ENCODE data around the gene MDC1. TPM values are rescaled to one million over a fixed set of nuclear protein-coding genes. Genes with fewer than 3 reads are reported as not detected.

MDC1 gene
- 95.9 to 100 TPM (median 97.9 TPM) in 3 replicates for total RNA-seq (2021)
- percentile 81 among the genes with signal in this experiment for Bru-seq, nascent RNA
- long read RNA-seq, experiment 1, full-length matches to known transcripts = 22 of 140 reads
- long read RNA-seq, experiment 1, partial matches to known transcripts = 62 of 140 reads
- long read RNA-seq, experiment 1, other reads (novel, unspliced or antisense) = 56 of 140 reads
- long read RNA-seq, experiment 2, partial matches to known transcripts = 34 of 59 reads
- long read RNA-seq, experiment 2, other reads (novel, unspliced or antisense) = 23 of 59 reads
- long read RNA-seq, experiment 3, partial matches to known transcripts = 0 of 6 reads
- long read RNA-seq, experiment 3, other reads (novel, unspliced or antisense) = 6 of 6 reads

- peak; percentile 99 for DNase-seq (ENCODE audit: low spot score)
- peaks cover 51% of the 10 kb centered on the region for H3K36me3 Mint-ChIP-seq
- ChIA-PET CTCF (interaction anchor here (0.6 to 2.4 kb wide), 15 partner anchors 13 to 385 kb away, joined by 3 to 26 read pairs (median 4); partner anchors contain the start of gene DHX16), POLR2A (interaction anchor here (0.6 to 1.7 kb wide), 17 partner anchors 9 to 165 kb away, joined by 3 to 19 read pairs (median 4); partner anchors contain the start of genes DHX16, GNL1, IER3 and NRM)
- peaks cover 30% of the 10 kb centered on the region for H3K4me1 Mint-ChIP-seq
- H3K9me3 Mint-ChIP-seq = no peaks in the 10 kb centered on the region
- peak within 1 kb of the TSS; percentile 100 for H3K27ac Mint-ChIP-seq
- no peaks in the 10 kb centered on the region for H3K27me3 Mint-ChIP-seq (ENCODE audit: low read depth)
- peak within 1 kb of the TSS; percentile 99 for H3K4me3 Mint-ChIP-seq
- peak; percentile 77 for ATAC-seq
- peak; percentile 99 for TF ChIP-seq MYBL2 (CRISPR knock-in tag; IDR thresholded peaks at IDR 0.05)
- peak; percentile 91 for TF ChIP-seq FOXK1 (CRISPR knock-in tag; IDR thresholded peaks at IDR 0.05)
- no peak for TF ChIP-seq ATF2 (CRISPR knock-in tag; IDR thresholded peaks at IDR 0.05; ENCODE audit: borderline replicate concordance, low read depth)
- peak; percentile 90 for TF ChIP-seq E2F4 (CRISPR knock-in tag; IDR thresholded peaks at IDR 0.05; ENCODE audit: borderline replicate concordance, low read depth)
- peak; percentile 82 for TF ChIP-seq NFYB (CRISPR knock-in tag; conservative IDR thresholded peaks at IDR 0.05; ENCODE audit: low read depth)
- TF ChIP-seq PRRX2 (CRISPR knock-in tag; IDR thresholded peaks at IDR 0.05) = no peak
- TF ChIP-seq NR1H2 (CRISPR knock-in tag; IDR thresholded peaks at IDR 0.05) = no peak
- no peak for TF ChIP-seq NFATC4 (CRISPR knock-in tag; IDR thresholded peaks at IDR 0.05)
- TF ChIP-seq ZNF532 (CRISPR knock-in tag; IDR thresholded peaks at IDR 0.05; ENCODE audit: borderline replicate concordance) = no peak
- TF ChIP-seq ZBTB21 (CRISPR knock-in tag; IDR thresholded peaks at IDR 0.05; ENCODE audit: borderline replicate concordance) = no peak
- TF ChIP-seq E2F5 (CRISPR knock-in tag; IDR thresholded peaks at IDR 0.05) = peak; percentile 99
- peak; percentile 37; the same call in 1 of the 2 replicates for TF ChIP-seq USF1 (CRISPR knock-in tag; IDR thresholded peaks at IDR 0.05)
- TF ChIP-seq ZNF281 (CRISPR knock-in tag; IDR thresholded peaks at IDR 0.05) = peak; percentile 81
- no peak; the same call in 1 of the 2 replicates for TF ChIP-seq ARID4B (CRISPR knock-in tag; IDR thresholded peaks at IDR 0.05; ENCODE audit: borderline replicate concordance)
- TF ChIP-seq TCF7 (CRISPR knock-in tag; IDR thresholded peaks at IDR 0.05; ENCODE audit: low read depth) = no peak
- no peak for TF ChIP-seq ZNF317 (CRISPR knock-in tag; IDR thresholded peaks at IDR 0.05; ENCODE audit: borderline replicate concordance, low read depth)
- 0 out of 2 replicates have a peak, but pooled peaks have one; percentile 33 for TF ChIP-seq TEAD1 (CRISPR knock-in tag; IDR thresholded peaks at IDR 0.05)
- peak; percentile 82; the same call in 1 of the 2 replicates for TF ChIP-seq CREM (CRISPR knock-in tag; IDR thresholded peaks at IDR 0.05)
Observed at GRCh38 chr6:30717129-30717844, at the start of gene MDC1. Gene MDC1 (minus strand): TSS chr6:30717281. CDS start chr6:30715175, 2,106 bp downstream.
